COLO829 (cell line): ENCODE measurements around the gene DLGAP5.

Source experiments
- DNase-seq: peaks from one replicate; pipeline ENCODE4 v3.0.0; 2012; ENCODE audit warnings: low spot score

DLGAP5 gene

DNA sequence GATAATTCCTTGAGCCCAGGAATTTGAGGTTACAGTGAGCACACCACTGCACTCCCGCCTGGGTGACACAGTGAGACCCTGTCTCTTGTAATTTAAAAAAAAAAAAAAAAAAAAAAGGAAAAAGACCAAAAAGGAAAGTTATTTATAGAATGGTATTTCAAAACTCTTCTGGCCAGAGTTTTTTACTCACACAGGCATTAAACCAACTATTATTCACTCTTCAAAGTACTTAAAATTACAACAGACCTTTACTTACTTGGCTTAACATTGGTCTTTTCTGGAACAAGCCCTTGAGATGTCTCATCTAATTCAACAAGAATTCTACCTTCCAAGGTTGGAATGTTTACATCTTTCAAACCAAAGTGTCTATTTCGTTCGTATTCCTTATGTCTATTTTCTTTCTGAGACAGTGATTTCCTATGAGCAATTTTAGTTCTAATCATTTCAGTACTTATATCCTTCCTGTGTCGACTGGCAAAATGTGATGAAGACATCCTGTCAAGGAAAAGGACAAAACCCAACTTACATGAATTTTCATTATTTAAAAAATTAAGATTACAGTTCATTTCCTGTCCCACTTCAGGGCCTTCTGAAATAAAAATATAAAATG lies 2.6 kb downstream of the DLGAP5 start:
- no peak for DNase-seq

DNA sequence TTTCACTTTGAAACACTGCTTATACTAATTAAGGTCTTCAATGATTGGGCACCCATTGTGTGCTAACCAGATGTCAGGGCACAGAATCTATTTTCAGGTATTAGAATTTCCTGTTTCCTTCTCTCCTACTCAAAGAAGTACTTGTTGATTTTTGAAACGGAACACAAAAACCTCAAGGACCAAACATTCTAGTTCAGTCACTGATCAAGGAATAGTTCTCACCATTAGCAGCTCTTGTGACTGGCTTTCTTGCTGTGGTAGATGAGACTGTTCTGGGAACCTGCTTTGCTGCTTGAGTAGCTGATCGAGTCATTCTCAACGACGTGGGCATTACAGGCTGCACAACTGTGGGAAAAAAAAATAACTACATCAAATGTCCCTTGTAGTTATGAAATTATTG lies 11.0 kb downstream of the DLGAP5 start:
- no peak for DNase-seq

DNA sequence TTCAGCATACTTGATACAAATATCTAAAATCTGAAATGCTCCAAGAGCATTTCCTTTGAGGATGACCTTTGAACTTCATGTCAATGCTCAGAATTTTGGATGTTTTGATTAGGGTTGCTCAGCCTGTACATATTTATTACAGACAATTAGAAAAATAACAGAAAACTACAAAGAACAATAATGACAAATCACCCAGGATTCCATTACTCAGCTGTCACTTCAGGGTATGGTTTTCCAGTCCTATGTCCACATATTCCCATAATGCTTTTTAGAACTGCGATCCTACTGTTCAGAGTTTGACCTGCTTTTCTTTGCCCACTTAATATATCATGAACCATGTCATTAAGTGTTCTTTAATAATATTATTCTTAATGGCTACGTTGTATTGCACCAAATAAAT lies 11.4 kb downstream of the DLGAP5 start:
- DNase-seq = no peak

DNA sequence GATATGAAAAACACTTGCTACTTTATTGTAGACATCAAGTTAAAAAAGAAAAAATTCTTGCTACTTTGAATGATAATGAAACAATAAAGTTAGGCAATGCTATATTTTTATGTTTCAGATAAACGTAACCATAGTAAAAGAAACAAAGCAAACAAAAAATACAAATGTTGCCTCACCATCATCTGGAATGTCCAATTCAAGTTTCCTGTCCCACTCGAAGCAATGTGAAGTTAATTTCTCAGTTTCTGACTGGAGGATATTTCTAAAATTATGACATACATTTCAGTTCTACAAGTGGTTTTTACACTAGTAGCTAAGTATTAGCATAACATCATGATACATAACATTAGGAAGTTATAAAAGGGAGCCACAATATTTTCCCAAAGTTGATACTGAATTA lies 20.9 kb downstream of the DLGAP5 start:
- DNase-seq = no peak

- DNase-seq = peak; percentile 43
Measured at GRCh38 chr14:55160989-55161388, 30.4 kb downstream of the DLGAP5 start.

DNA sequence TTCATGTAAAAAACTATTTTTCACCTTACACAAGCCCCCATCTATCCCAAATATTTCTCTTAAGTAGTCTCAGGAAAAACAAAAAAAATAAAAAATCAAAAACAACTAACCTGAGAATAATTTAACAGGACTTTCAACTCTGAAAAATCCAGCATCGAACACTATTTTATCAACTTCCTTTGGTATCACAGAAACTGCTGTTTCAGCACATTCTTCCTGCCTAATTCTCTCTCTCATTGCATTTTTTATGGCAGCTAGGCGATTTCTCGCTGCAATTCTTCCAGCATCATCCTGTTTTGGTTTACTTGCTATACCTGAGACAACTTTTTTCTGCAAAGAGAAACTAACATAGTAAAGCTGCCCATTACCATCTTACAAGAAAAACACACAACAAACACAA lies 33.0 kb downstream of the DLGAP5 start:
- no peak for DNase-seq

DNA sequence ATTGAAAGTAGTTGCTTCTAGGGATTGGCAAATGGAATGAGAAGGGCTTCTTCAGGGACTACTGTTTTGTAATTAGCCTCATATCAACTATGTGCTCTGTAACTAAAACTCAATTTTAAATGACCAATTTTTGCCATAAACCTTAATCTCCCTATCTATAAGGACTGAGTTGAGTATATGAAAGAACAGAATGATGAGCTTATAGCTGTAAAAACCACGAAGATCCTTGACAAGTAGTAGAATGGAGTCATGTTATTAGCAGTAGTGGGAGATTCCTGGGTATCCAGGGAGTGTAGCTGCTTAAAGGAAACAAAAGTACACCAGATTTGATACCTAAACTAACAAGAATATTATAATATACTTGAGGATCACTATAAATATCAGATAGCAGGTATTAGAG lies 34.3 kb downstream of the DLGAP5 start:
- no peak for DNase-seq

DNA sequence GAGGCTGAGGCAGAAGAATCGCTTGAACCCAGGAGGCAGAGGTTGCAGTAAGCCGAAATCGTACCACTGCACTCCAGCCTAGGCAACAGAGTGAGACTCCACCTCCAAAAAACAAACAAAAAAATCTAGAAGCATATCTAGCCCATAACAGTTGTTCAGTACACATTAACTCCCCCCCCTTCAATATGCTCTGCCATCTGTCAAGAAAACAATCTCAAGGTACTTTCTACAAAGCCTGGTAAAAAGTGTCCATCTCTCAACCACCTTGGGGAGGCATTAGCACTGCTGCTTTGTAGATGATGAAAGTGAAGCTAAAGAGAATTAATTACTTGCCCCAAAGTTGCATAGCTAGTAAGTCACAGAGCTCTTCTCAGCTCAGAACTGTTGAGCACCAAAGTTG lies 37.4 kb downstream of the DLGAP5 start:
- DNase-seq = no peak

DNA sequence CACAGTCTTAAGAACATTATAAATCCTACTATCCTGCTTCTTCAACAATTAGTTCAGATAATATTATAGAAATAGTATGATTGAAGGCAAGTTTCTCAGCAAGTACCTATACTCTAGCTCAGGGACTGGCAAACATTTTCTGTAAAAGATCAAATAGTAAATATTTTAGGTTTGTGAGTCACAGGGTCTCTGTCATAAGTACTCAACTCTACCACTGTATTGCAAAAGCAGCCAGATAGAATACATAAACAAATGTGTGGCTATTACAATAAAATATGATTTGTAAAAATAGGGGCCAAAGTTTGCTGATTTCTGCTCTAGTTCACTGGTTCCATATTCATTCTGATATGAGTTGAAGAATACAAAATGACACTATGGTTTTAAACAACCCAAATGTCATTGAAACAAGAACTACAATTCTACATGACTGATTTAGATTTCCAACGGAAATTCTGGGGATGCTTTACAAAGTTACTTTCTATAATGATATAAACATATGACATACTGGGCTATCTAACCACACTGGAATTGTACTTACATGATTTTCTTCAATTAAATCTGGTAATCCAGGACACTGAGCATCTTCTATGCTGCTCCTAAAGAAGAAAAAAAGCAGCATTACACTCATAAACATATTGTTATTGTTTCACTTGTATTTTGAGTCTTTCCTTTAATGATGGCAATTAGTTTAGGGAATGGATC lies 39.2 kb downstream of the DLGAP5 start:
- no peak for DNase-seq

- no peak for DNase-seq
Measured at GRCh38 chr14:55151601-55152000, 39.8 kb downstream of the DLGAP5 start.

GRCh38 chr14:55146425-55146824 lies 45.0 kb downstream of the DLGAP5 start:
- DNase-seq = no peak

DNA sequence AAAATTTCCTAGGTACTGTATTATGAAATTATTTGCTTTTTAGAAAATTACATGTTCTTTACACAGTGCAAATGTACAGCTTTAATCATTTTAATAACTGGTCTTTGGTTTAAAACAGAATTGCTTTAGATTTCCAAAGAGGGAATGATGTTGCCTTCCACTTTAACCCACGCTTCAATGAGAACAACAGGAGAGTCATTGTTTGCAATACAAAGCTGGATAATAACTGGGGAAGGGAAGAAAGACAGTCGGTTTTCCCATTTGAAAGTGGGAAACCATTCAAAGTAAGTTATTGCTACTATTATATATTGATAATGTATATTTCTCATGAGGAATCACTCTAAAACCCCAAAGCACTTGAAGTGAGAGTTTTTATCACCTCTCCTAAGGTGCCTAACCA lies 48.9 kb downstream of the DLGAP5 start:
- no peak for DNase-seq

DNA sequence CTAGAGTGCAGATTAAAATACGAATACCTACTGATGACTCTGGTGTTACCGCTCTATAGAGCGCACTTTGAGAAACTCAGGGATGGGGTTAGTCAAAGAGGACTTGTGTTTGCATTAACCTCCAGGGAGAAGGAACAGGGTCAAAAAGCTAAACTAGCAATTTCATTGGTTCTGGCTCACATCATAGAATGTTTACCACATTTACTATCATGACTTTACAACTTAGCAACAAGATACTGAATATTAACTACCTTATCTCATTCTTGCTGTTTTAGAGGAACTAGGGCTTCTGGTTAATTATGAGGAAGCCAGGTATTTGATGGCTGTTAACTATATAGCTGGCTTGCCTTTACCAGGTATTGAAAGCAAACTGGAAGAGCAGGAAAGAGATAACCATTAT lies 49.6 kb downstream of the DLGAP5 start:
- DNase-seq = no peak

- DNase-seq = no peak
Measured at GRCh38 chr14:55139696-55140509, 51.5 kb downstream of the DLGAP5 start.

GRCh38 chr14:55139141-55139540 lies 52.2 kb downstream of the DLGAP5 start:
- DNase-seq = no peak

GRCh38 chr14:55138091-55138490 lies 53.3 kb downstream of the DLGAP5 start:
- DNase-seq = no peak

- DNase-seq = peak; percentile 83
Measured at GRCh38 chr14:55136885-55137786, 54.2 kb downstream of the DLGAP5 start.

DNA sequence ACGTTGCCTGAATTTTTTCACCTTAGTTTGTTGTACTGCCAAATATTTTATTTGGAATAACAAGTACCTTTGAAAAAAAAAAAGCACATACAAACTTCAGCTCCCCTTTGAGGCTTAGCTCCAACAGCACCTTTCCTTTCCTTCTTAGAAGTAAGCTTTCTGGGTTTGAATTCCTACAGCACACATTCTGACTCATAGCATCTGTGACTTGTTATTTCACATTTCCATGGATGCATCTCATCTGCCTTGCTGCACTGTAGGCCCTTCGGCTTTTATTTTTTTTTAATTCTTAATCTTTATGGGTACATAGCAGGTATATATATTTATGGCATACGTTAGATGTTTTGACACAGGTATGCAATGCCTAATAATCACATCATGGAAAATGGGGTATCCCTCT lies 55.1 kb downstream of the DLGAP5 start:
- no peak for DNase-seq

GRCh38 chr14:55133416-55133815 lies 58.0 kb downstream of the DLGAP5 start:
- DNase-seq = peak; percentile 62

DNA sequence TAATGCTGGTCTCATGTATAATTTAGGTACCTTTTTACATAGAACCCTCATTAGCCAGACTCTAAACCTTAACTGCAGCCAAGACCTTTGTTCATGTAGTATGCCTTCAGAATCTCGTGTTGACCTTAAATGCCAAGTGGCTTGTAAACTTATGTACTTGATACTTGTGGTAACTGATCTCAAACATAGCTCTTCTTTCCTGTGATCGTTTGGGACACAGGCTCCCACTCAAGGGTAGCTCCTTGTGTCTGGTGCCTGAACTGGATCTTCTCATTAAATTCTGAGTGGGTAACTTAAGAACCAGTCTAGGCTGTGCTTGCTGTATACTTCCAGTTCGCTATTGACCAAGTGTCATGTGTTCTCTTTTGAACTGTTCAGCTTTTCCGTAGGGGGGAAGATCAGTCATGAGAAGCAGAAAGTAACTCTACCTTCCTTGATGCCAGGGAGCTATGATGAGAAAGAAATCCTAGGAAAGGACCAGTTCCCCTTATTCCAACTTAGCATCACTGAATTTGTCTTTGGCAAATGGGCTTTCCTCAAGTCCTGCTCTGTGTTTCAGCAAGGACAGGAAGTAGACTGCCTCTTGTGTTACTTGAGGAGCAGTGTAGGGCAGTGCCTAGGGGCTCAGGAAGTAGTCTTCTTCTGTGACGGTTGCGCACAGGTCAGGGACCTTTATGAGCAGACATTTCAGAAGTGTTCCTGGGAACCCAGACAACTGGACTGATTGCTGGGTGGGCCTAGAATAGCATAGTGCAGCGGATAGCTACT lies 59.8 kb downstream of the DLGAP5 start:
- peak; percentile 61 for DNase-seq

- no peak for DNase-seq
Measured at GRCh38 chr14:55130196-55130550, 61.2 kb downstream of the DLGAP5 start.
